ENCODE measurements around the gene C4orf50.

DNA sequence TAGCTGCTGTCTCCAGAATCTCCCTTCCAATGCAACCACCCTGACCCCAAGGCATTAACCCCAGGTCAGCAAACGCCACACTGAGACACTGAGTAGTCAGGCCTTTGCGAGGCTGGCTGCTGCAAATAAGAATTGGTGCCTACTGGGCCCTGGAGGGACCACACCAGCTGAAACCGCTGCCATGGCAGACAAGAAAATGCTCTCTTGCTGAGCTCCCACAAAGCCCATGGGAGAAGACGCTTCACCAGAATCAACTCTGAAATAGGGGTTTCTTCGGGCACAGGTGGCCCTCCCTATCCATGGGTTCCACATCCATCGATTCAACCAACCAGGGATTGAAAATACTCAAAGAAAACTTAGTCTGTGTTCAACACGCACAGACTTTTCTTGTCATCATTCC lies 98.7 kb downstream of the C4orf50 start:
- TF ChIP-seq, protein P1, sequence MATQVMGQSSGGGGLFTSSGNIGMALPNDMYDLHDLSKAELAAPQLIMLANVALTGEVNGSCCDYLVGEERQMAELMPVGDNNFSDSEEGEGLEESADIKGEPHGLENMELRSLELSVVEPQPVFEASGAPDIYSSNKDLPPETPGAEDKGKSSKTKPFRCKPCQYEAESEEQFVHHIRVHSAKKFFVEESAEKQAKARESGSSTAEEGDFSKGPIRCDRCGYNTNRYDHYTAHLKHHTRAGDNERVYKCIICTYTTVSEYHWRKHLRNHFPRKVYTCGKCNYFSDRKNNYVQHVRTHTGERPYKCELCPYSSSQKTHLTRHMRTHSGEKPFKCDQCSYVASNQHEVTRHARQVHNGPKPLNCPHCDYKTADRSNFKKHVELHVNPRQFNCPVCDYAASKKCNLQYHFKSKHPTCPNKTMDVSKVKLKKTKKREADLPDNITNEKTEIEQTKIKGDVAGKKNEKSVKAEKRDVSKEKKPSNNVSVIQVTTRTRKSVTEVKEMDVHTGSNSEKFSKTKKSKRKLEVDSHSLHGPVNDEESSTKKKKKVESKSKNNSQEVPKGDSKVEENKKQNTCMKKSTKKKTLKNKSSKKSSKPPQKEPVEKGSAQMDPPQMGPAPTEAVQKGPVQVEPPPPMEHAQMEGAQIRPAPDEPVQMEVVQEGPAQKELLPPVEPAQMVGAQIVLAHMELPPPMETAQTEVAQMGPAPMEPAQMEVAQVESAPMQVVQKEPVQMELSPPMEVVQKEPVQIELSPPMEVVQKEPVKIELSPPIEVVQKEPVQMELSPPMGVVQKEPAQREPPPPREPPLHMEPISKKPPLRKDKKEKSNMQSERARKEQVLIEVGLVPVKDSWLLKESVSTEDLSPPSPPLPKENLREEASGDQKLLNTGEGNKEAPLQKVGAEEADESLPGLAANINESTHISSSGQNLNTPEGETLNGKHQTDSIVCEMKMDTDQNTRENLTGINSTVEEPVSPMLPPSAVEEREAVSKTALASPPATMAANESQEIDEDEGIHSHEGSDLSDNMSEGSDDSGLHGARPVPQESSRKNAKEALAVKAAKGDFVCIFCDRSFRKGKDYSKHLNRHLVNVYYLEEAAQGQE (IDR thresholded peaks at IDR 0.05; ENCODE audit: low read depth, low read length): no peak
- TF ChIP-seq, protein P2, sequence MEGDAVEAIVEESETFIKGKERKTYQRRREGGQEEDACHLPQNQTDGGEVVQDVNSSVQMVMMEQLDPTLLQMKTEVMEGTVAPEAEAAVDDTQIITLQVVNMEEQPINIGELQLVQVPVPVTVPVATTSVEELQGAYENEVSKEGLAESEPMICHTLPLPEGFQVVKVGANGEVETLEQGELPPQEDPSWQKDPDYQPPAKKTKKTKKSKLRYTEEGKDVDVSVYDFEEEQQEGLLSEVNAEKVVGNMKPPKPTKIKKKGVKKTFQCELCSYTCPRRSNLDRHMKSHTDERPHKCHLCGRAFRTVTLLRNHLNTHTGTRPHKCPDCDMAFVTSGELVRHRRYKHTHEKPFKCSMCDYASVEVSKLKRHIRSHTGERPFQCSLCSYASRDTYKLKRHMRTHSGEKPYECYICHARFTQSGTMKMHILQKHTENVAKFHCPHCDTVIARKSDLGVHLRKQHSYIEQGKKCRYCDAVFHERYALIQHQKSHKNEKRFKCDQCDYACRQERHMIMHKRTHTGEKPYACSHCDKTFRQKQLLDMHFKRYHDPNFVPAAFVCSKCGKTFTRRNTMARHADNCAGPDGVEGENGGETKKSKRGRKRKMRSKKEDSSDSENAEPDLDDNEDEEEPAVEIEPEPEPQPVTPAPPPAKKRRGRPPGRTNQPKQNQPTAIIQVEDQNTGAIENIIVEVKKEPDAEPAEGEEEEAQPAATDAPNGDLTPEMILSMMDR (IDR thresholded peaks at IDR 0.05 in 2 of 3, conservative IDR thresholded peaks at IDR 0.05 in 1 of 3; ENCODE audit: control insufficient read depth in 2 of 3, extremely low read depth in 1 of 3, insufficient read depth in 1 of 3, low read depth in 3 of 3, low read length in 3 of 3): no peak

All from GM12878 (cell line).